ENCODE results near the gene FAM161B.
"Not testable (repeated sequence)": the region's sequence is repeated elsewhere in the genome, so short reads cannot be mapped to it uniquely, and the experiment has no call there.

FAM161B gene

GRCh38 chr14:73943083-73943482, 6.8 kb downstream of the FAM161B start:
- no peak for DNase-seq (ENCODE audit: low read depth in 2 of 2)

DNA sequence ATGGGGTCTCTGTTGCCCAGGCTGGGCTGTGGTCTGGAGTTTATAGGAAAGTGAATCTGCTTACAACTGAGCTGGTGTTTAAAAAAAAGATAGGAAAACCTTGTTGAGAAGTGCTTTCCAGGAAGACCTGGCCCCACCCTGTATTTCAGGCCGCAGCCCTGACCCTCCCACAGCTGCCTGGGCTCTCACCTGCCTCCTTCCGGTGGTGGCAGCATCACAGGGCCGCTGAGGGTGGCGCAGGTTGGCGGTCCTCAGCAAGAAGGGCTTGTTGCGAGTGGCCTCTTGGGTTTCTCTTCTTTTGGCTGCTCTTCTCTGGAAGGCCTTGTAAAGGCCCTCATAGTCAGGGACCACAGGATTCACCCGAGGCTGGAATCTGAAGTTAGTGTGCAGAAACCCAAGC, 7.7 kb downstream of the FAM161B start:
- no peak for DNase-seq (ENCODE audit: low read depth in 2 of 2)

GRCh38 chr14:73937012-73937411, 12.9 kb downstream of the FAM161B start:
- DNase-seq (ENCODE audit: low read depth in 2 of 2) = no peak

DNA sequence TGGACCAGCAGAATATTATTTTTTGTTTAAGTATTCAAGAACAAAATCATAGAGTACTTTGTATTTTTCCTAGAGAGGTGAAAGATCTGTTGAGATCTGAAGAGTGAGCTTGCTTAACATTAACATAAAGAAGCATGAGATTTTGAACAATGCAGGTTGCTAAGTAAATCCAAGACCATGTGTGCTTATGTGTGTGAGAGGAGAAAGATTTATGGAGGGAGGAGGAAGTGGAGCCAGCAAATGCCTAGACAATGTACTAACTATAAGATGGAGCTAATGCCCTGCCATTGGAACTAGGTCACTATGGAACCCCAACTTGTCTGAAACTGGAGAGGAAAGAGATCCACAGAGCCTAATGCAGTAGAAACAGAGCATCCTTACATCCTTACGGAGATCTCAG, 13.3 kb downstream of the FAM161B start:
- DNase-seq (ENCODE audit: low read depth in 2 of 2) = no peak

GRCh38 chr14:73935666-73936065, 14.2 kb downstream of the FAM161B start:
- DNase-seq (ENCODE audit: low read depth in 2 of 2) = no peak

GRCh38 chr14:73924337-73924736, 25.6 kb downstream of the FAM161B start:
- DNase-seq (ENCODE audit: low read depth in 2 of 2) = no peak

DNA sequence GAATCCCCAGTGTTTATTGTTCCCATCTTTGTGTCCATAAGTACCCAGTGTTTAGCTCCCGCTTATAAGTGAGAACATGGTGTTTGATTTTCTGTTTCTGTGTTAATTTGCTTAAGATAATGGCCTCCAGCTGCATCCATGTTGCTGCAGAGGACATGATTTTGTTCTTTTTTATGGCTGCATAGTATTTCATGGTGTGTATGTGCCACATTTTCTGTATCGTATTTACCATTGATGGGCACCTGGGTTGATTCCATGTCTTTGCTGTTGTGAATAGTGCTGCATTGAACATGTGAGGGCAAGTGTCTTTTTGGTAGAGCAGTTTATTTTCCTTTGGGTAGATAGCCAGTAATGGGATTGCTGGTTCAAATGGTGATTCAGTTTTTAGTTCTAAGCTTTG, 30.4 kb downstream of the FAM161B start:
- not testable (repeated sequence) for DNase-seq (ENCODE audit: low read depth in 2 of 2)

DNA sequence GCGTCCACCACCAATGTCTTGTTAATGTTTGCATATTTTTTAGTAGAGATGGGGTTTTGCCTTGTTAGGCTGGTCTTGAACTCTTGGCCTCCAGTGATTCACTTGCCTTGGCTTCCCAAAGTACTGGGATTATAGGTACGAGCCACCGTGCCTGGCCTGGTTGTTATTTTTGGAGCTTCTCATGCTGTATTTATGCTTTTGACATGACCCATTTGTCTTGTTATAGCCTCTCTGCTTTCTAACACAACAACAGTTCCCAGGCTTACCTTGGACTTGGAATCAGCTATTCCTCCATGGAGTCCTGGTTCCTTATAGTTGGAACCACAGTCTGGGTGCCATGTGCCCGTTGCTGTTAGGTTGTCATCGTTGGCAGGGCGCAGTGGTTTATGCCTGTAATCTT, 33.6 kb downstream of the FAM161B start:
- DNase-seq (ENCODE audit: low read depth in 2 of 2) = no peak

DNA sequence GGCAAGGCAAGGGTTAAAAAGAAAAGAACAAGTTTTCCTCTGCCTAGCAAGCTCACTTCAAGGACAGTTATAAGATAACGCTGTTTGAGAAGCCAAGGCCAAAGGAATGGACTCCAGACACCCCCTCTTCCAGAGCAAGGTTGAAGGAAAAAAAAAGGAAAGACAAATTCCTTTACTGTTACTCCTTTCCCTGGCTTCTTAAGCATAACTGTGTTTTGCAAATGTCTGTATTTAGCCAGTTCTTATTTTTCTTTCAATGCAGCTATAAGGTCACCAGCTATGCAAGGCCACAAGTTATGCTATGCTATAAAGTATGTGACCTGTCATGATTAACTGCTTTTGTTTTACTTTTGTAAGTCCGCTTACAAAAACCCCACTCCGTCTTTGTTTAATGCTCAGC, 36.6 kb downstream of the FAM161B start:
- no peak for DNase-seq (ENCODE audit: low read depth in 2 of 2)

DNA sequence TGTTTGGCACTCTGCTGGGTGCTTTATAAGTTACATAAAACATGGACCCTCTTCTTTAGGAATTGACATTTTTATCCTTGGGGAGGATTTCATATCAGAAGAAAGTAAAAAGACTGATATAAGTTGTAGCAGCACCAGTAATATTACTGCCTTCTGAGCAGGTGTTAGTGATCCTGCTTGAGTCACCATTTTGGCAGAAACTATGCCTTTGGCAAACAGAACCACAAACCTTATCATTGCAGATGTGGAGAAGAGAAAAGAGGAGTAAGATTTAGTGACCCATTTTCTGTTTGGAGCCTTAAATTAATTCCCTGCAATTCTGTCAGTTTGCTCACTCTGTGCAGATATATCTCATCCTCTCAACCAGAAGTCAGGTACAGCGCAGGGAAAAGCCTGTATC, 40.2 kb downstream of the FAM161B start:
- no peak for DNase-seq (ENCODE audit: low read depth in 2 of 2)

GRCh38 chr14:73903028-73903427, 46.9 kb downstream of the FAM161B start:
- DNase-seq (ENCODE audit: low read depth in 2 of 2) = no peak

- no peak for DNase-seq (ENCODE audit: low read depth in 2 of 2)
Observed at GRCh38 chr14:73896521-73896920, 53.4 kb downstream of the FAM161B start.

- DNase-seq (ENCODE audit: low read depth in 2 of 2) = no peak
Observed at GRCh38 chr14:73895939-73896338, 54.0 kb downstream of the FAM161B start.

GRCh38 chr14:73894180-73894687, 55.7 kb downstream of the FAM161B start:
- DNase-seq (ENCODE audit: low read depth in 2 of 2) = not testable (repeated sequence)

GRCh38 chr14:73889376-73889775, 60.5 kb downstream of the FAM161B start:
- no peak for DNase-seq (ENCODE audit: low read depth in 2 of 2)

GRCh38 chr14:73888971-73889370, 60.9 kb downstream of the FAM161B start:
- DNase-seq (ENCODE audit: low read depth in 2 of 2) = no peak

DNA sequence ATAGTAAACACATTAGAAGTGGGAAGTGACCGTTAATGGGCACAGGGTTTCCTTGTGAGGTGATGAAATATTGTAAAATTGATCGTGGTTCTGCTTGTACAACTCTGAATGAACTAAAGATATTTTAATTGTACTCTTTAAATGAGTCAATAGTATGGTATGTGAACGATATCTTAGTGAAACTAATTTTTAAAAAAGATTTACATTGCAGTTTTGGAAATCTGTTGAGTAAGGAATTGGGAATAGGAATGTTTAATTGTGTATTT, 61.5 kb downstream of the FAM161B start:
- no peak for DNase-seq (ENCODE audit: low read depth in 2 of 2)

GRCh38 chr14:73887694-73888459, 62.0 kb downstream of the FAM161B start:
- no peak for DNase-seq (ENCODE audit: low read depth in 2 of 2)

- DNase-seq (ENCODE audit: low read depth in 2 of 2) = peak in 1 of 2 donors; percentile 2
Observed at GRCh38 chr14:73887318-73887616, 62.6 kb downstream of the FAM161B start.

GRCh38 chr14:73886449-73887317, 63.2 kb downstream of the FAM161B start, which contains the start of gene ZNF410:
Gene ZNF410, plus strand, starts transcription at chr14:73886859. Its CDS starts 5,317 bp downstream, at chr14:73892176.
- peak; percentile 91 to 94 for DNase-seq (ENCODE audit: low read depth in 2 of 2)

DNA sequence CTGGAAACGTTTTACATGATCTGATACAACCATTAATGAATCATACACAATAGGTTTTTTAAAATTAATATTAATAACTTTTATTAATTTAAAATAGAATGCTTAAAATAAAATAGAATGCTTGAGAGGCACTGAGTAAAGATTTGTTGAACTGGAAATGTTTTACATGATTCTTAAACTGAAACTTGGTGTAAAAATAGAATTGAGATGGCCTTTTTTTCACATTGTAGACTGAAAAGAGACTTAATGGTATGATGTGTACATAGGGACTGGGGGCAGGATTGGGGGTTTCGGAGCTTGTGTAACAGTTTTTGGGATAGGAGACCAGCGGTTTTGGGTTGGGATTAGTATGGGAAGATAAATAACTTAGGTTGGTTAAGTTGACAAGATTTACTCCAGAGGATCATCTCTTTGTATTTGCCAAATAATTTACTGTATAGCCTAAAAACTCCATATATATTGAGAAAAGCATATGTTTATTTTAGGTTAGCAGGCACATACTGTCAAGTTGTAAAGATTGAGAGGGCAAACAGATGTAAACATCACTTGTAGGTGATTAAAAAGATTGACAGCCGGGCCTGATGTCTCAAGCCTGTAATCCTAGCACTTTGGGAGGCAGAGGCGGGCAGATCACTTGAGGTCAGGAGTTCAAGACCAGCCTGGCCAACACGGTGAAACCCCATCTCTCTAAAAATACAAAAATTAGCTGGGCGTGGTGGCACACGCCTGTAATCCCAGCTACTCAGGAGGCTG, 65.3 kb downstream of the FAM161B start:
- DNase-seq (ENCODE audit: low read depth in 2 of 2) = no peak
